Right renal cortex interstitium (tissue), 3 donors: ENCODE measurements around the gene ALDH1L1. TPM values are rescaled to one million over a fixed set of nuclear protein-coding genes. Genes with fewer than 3 reads are reported as not detected.

ENCODE experiments used
- DNase-seq, 3 donors: peaks; one replicate each; pipeline ENCODE4 v3.0.0-alpha.2; 2013; ENCODE audit warnings: low read depth in 3 of 3, low spot score in 2 of 3
- polyA plus RNA-seq, 3 donors: library from polyadenylated mRNA; unstranded; fragments of 120-200 nt; gene quantifications; one replicate each; pipeline ENCODE4 v1.2.1, GENCODE V29; 2013; ENCODE audit not compliant: insufficient read length in 3 of 3

ALDH1L1 gene
- polyA plus RNA-seq = 10 to 100 TPM; 33.1 to 51.6 (median 39.2) TPM

- DNase-seq = peak in 1 of 3 donors; percentile 46
Observed at GRCh38 chr3:126180477-126181397, at the start of gene ALDH1L1. Gene ALDH1L1 (minus strand): TSS chr3:126180586. CDS start chr3:126160979, 19,607 bp downstream.

GRCh38 chr3:126226374-126226773 lies 46.0 kb upstream of the ALDH1L1 start:
- DNase-seq = no peak

GRCh38 chr3:126216416-126216815 lies 36.0 kb upstream of the ALDH1L1 start:
- DNase-seq = no peak

- peak in 2 of 3 donors; percentile 23 to 25 for DNase-seq
Observed at GRCh38 chr3:126213379-126214028, 33.1 kb upstream of the ALDH1L1 start.

- peak; percentile 45 to 64 (median 56) for DNase-seq
Observed at GRCh38 chr3:126212620-126213378, 32.4 kb upstream of the ALDH1L1 start.

GRCh38 chr3:126212250-126212619 lies 31.8 kb upstream of the ALDH1L1 start:
- DNase-seq = no peak

- no peak for DNase-seq
Observed at GRCh38 chr3:126211569-126211968, 31.2 kb upstream of the ALDH1L1 start.

GRCh38 chr3:126210606-126211005 lies 30.2 kb upstream of the ALDH1L1 start:
- no peak for DNase-seq

- DNase-seq = no peak
Observed at GRCh38 chr3:126209741-126210140, 29.4 kb upstream of the ALDH1L1 start.

GRCh38 chr3:126208606-126209256 lies 28.3 kb upstream of the ALDH1L1 start:
- no peak for DNase-seq

GRCh38 chr3:126208182-126208581 lies 27.8 kb upstream of the ALDH1L1 start:
- no peak for DNase-seq

- no peak for DNase-seq
Observed at GRCh38 chr3:126207166-126207565, 26.8 kb upstream of the ALDH1L1 start.

GRCh38 chr3:126205717-126206655 lies 25.6 kb upstream of the ALDH1L1 start:
- DNase-seq = no peak

- no peak for DNase-seq
Observed at GRCh38 chr3:126202680-126203079, 22.3 kb upstream of the ALDH1L1 start.

GRCh38 chr3:126202276-126202675 lies 21.9 kb upstream of the ALDH1L1 start:
- DNase-seq = no peak

GRCh38 chr3:126201168-126201567 lies 20.8 kb upstream of the ALDH1L1 start:
- DNase-seq = no peak

- DNase-seq = no peak
Observed at GRCh38 chr3:126200534-126200933, 20.1 kb upstream of the ALDH1L1 start.

- no peak for DNase-seq
Observed at GRCh38 chr3:126199256-126199655, 18.9 kb upstream of the ALDH1L1 start.

GRCh38 chr3:126197854-126198584 lies 17.6 kb upstream of the ALDH1L1 start:
- DNase-seq = no peak
